Liver (tissue), 9 donors: ENCODE results near the gene HYOU1. TPM values are rescaled to one million over a fixed set of nuclear protein-coding genes. Genes with fewer than 3 reads are reported as not detected.

ENCODE experiments used
- DNase-seq: peaks from one replicate; pipeline ENCODE4 v3.0.0-alpha.2; 2017; ENCODE audit warnings: low spot score
- H3K27ac ChIP-seq, 2 donors: one replicate each; pipeline ENCODE4 v1.7.0; 2013; ENCODE audit warnings: inconsistent platforms in 2 of 2, low read length in 2 of 2, control low read depth in 1 of 2, low read depth in 1 of 2, mild to moderate bottlenecking in 1 of 2
- H3K27me3 ChIP-seq, 4 donors: one replicate each; pipeline versions ENCODE4 v1.6.1 to v1.7.0; 2013; ENCODE audit warnings: low read length in 3 of 4, inconsistent platforms in 1 of 4, mild to moderate bottlenecking in 1 of 4, moderate library complexity in 1 of 4; ENCODE audit not compliant: control insufficient read depth in 4 of 4, insufficient read depth in 4 of 4
- H3K36me3 ChIP-seq, 4 donors: one replicate each; pipeline versions ENCODE4 v1.6.1 to v1.7.0; 2013; ENCODE audit warnings: low read length in 3 of 4, mild to moderate bottlenecking in 3 of 4, low read depth in 1 of 4, moderate library complexity in 1 of 4; ENCODE audit not compliant: control insufficient read depth in 4 of 4, insufficient read depth in 3 of 4
- H3K4me1 ChIP-seq, 4 donors: one replicate each; pipeline versions ENCODE4 v1.6.1 to v1.7.0; 2013; ENCODE audit warnings: low read length in 3 of 4, mild to moderate bottlenecking in 3 of 4, moderate library complexity in 1 of 4; ENCODE audit not compliant: control insufficient read depth in 4 of 4, insufficient read depth in 4 of 4
- H3K4me3 ChIP-seq, 3 donors: one replicate each; pipeline versions ENCODE4 v1.6.1 to v1.7.0; 2013; ENCODE audit warnings: low read length in 3 of 3, control low read depth in 1 of 3, low read depth in 1 of 3, mild to moderate bottlenecking in 1 of 3
- H3K9ac ChIP-seq, 2 donors: one replicate each; pipeline ENCODE4 v1.7.0; 2013; ENCODE audit warnings: low read length in 2 of 2, mild to moderate bottlenecking in 2 of 2, moderate library complexity in 2 of 2, control low read depth in 1 of 2, low read depth in 1 of 2
- H3K9me3 ChIP-seq, 4 donors: one replicate each; pipeline versions ENCODE4 v1.6.1 to v1.7.0; 2013; ENCODE audit warnings: low read length in 3 of 4; ENCODE audit not compliant: control insufficient read depth in 4 of 4
- CTCF ChIP-seq: fragments of 150-350 bp; IDR thresholded peaks from 2 replicates; pipeline ENCODE4 v1.5.1; 2017; ENCODE audit warnings: improper control_type of control experiment, low read depth, low read length; ENCODE audit not compliant: missing input control
- EGR1 ChIP-seq, 2 donors: IDR thresholded peaks; 2 replicates each; pipeline ENCODE4 v1.6.1; 2016 to 2018; ENCODE audit warnings: antibody characterized with exemption in 2 of 2, low read depth in 2 of 2
- FOXA1 ChIP-seq: IDR thresholded peaks from 2 replicates; pipeline ENCODE4 v1.6.1; 2016; ENCODE audit warnings: antibody characterized with exemption
- GABPA ChIP-seq, 2 donors: IDR thresholded peaks in 1 of 2; conservative IDR thresholded peaks in 1 of 2; 2 replicates each; pipeline ENCODE4 v1.6.1; 2016; ENCODE audit warnings: antibody characterized with exemption in 2 of 2, mild to moderate bottlenecking in 1 of 2, moderate library complexity in 1 of 2
- HNF4A ChIP-seq, 2 donors: conservative IDR thresholded peaks; 2 replicates each; pipeline ENCODE4 v1.6.1; 2016; ENCODE audit warnings: antibody characterized with exemption in 2 of 2, mild to moderate bottlenecking in 2 of 2
- MAX ChIP-seq: IDR thresholded peaks from 2 replicates; pipeline ENCODE4 v1.6.1; 2016; ENCODE audit warnings: antibody characterized with exemption
- NR2F2 ChIP-seq: IDR thresholded peaks from 2 replicates; pipeline ENCODE4 v1.6.1; 2016; ENCODE audit warnings: antibody characterized with exemption
- REST ChIP-seq: IDR thresholded peaks from 2 replicates; pipeline ENCODE4 v1.6.1; 2016; ENCODE audit warnings: antibody characterized with exemption, mild to moderate bottlenecking
- RXRA ChIP-seq, 2 donors: IDR thresholded peaks; 2 replicates each; pipeline ENCODE4 v1.6.1; 2017 to 2018; ENCODE audit warnings: antibody characterized with exemption in 2 of 2, mild to moderate bottlenecking in 1 of 2
- SP1 ChIP-seq: IDR thresholded peaks from 2 replicates; pipeline ENCODE4 v1.6.1; 2018; ENCODE audit warnings: antibody characterized with exemption, mild to moderate bottlenecking
- TAF1 ChIP-seq: conservative IDR thresholded peaks from 2 replicates; pipeline ENCODE4 v1.6.1; 2016; ENCODE audit warnings: antibody characterized with exemption, mild to moderate bottlenecking
- YY1 ChIP-seq: IDR thresholded peaks from 2 replicates; pipeline ENCODE4 v1.6.1; 2016; ENCODE audit warnings: antibody characterized with exemption, mild to moderate bottlenecking
- ZBTB33 ChIP-seq: IDR thresholded peaks from 2 replicates; pipeline ENCODE4 v1.6.1; 2016; ENCODE audit warnings: antibody characterized with exemption
- WGBS: extraction: QIAGEN DNeasy Blood & Tissue Kit; methylation state at CpG from one replicate; pipeline ENCODE4 v1.1.7; 2013; 5-methylcytosine and 5-hydroxymethylcytosine counted together
- polyA plus RNA-seq, 2 donors: library from polyadenylated mRNA; stranded (reverse) in 1 of 2; unstranded in 1 of 2; fragments of 200-250 nt in 1 of 2; fragments of >200 nt in 1 of 2; fragmentation: Nextera tagmentation in 1 of 2; extraction: Ambion mirVana in 1 of 2; gene quantifications; one replicate each; pipeline versions ENCODE4 v1.2.1 to v1.2.3, GENCODE V29; 2013 to 2015
- total RNA-seq, 2 donors: library from RNA; depleted of rRNA; stranded (reverse); fragments of >200 nt; gene quantifications; one replicate each; pipeline ENCODE4 v1.2.3, GENCODE V29; 2014
- donor health status: healthy.
- donor health status: healthy.
- donor health status: healthy.
- donor health status: healthy.
- donor health status: healthy.

Gene HYOU1
- total and polyA plus RNA-seq, 4 donors = 41.6 to 270 (median 119) TPM

- no peaks in the 10 kb centered on the region for H3K9me3 ChIP-seq
- H3K27ac ChIP-seq = peak within 1 kb of the TSS; percentile 89 to 90
- H3K4me3 ChIP-seq = peak within 1 kb of the TSS; percentile 81 to 98 (median 94)
- H3K4me1 ChIP-seq = peaks cover 0 to 34% (median 25%) of the 10 kb centered on the region in 4 donors
- H3K36me3 ChIP-seq = peaks cover 4 to 15% (median 10%) of the 10 kb centered on the region in 4 donors
- TF ChIP-seq HNF4A (conservative IDR thresholded peaks at IDR 0.05) (peak; percentile 21 to 26), YY1 (peak; percentile 100), NR2F2 (peak; percentile 85), EGR1 (IDR thresholded peaks at IDR 0.05; ENCODE audit: low read depth in 2 of 2) (peak in 1 of 2 donors; percentile 39), REST (no peak), ZBTB33 (peak; percentile 43), MAX (peak; percentile 98), SP1 (peak; percentile 59), CTCF (no peak), GABPA (IDR thresholded peaks at IDR 0.05 in 1 of 2, conservative IDR thresholded peaks at IDR 0.05 in 1 of 2) (peak; percentile 81 to 92), FOXA1 (no peak), TAF1 (peak; percentile 33), RXRA (IDR thresholded peaks at IDR 0.05) (peak in 1 of 2 donors; percentile 54)
- H3K9ac ChIP-seq = peak within 1 kb of the TSS; percentile 82 to 84
- DNase-seq = peak; percentile 85
- H3K27me3 ChIP-seq = no peaks in the 10 kb centered on the region
- under 1% methylated on average over 32 of the region's 32 CpGs for WGBS
Measured at GRCh38 chr11:119101759-119102423, 44.9 kb upstream of the HYOU1 start, which contains the start of gene DPAGT1. Gene DPAGT1 (minus strand): TSS chr11:119101853. CDS start chr11:119101655, 198 bp downstream.
